AG09309 (cell line): Measurements from ENCODE around the gene TMEM132D.

ENCODE experiments used
- DNase-seq: peaks from one replicate; pipeline ENCODE4 v3.0.0-alpha.2; 2010; ENCODE audit warnings: low read depth
- H3K4me3 ChIP-seq: 2 replicates; pipeline ENCODE4 v1.5.1; 2011; ENCODE audit warnings: mild to moderate bottlenecking, low read depth, low read length, moderate library complexity; ENCODE audit not compliant: control insufficient read depth
- CTCF ChIP-seq: IDR thresholded peaks from 2 replicates; pipeline ENCODE4 v1.5.1; 2011; ENCODE audit warnings: mild to moderate bottlenecking, low read depth, low read length, inconsistent platforms; ENCODE audit not compliant: insufficient read depth, control insufficient read depth; ENCODE audit errors: missing control alignments

Gene TMEM132D

GRCh38 chr12:129746318-129746717 lies 157.5 kb downstream of the TMEM132D start:
- TF ChIP-seq CTCF, result no peak
- DNase-seq, result no peak
- no peak overlapping the region for H3K4me3 ChIP-seq

GRCh38 chr12:129729170-129729569 lies 174.7 kb downstream of the TMEM132D start:
- no peak for DNase-seq
- no peak for TF ChIP-seq CTCF
- no peak overlapping the region for H3K4me3 ChIP-seq

- DNase-seq, result no peak
- H3K4me3 ChIP-seq, result no peak overlapping the region
- no peak for TF ChIP-seq CTCF
These were observed 176.7 kb downstream of the TMEM132D start for GRCh38 chr12:129727100-129727499.

GRCh38 chr12:129723260-129723659 lies 180.6 kb downstream of the TMEM132D start:
- DNase-seq, result no peak
- no peak for TF ChIP-seq CTCF
- H3K4me3 ChIP-seq, result no peak overlapping the region

- H3K4me3 ChIP-seq, result no peak overlapping the region
- no peak for TF ChIP-seq CTCF
- no peak for DNase-seq
These were observed 183.2 kb downstream of the TMEM132D start for GRCh38 chr12:129720618-129721017.

GRCh38 chr12:129719416-129719815 lies 184.4 kb downstream of the TMEM132D start:
- H3K4me3 ChIP-seq, result no peak overlapping the region
- TF ChIP-seq CTCF, result no peak
- no peak for DNase-seq

GRCh38 chr12:129717438-129717837 lies 186.4 kb downstream of the TMEM132D start:
- H3K4me3 ChIP-seq, result no peak overlapping the region
- no peak for TF ChIP-seq CTCF

More at GRCh38 chr12:129717438-129717837, 186.4 kb downstream of the TMEM132D start:
- DNase-seq, result no peak
